Thoracic aorta (tissue), 2 donors: ENCODE results near the gene PIEZO1. TPM values are rescaled to one million over a fixed set of nuclear protein-coding genes. Genes with fewer than 3 reads are reported as not detected.

Experiments
- ATAC-seq: fragments of 150-250 bp; one replicate; pipeline ENCODE4 v1.8.0; 2017; ENCODE audit warnings: low read depth; ENCODE audit not compliant: insufficient number of reproducible peaks, low FRiP score
- DNase-seq: peaks from one replicate; pipeline ENCODE4 v3.0.0-alpha.2; 2020; ENCODE audit warnings: low spot score
- H3K27ac ChIP-seq, 2 donors: fragments of 200-600 bp; sonication (generic); 1 replicate in 1 of 2; 2 replicates in 1 of 2; pipeline ENCODE4 v1.5.1; 2016; ENCODE audit warnings: mild to moderate bottlenecking in 2 of 2, moderate library complexity in 2 of 2
- H3K27me3 ChIP-seq: fragments of 200-600 bp; sonication (generic); replicated peaks from 2 replicates; pipeline ENCODE4 v1.6.0; 2016; ENCODE audit warnings: mild to moderate bottlenecking; ENCODE audit not compliant: insufficient read depth
- H3K36me3 ChIP-seq: fragments of 200-600 bp; sonication (generic); one replicate; pipeline ENCODE4 v1.5.1; 2016
- H3K4me1 ChIP-seq, 2 donors: fragments of 200-600 bp; sonication (generic); 1 replicate in 1 of 2; 2 replicates in 1 of 2; pipeline versions ENCODE4 v1.5.1 to v1.6.0; 2016; ENCODE audit warnings: low read depth in 2 of 2, mild to moderate bottlenecking in 1 of 2; ENCODE audit not compliant: control insufficient read depth in 1 of 2
- H3K4me3 ChIP-seq: fragments of 200-600 bp; sonication (generic); 2 replicates; pipeline ENCODE4 v1.5.1; 2016; ENCODE audit warnings: mild to moderate bottlenecking
- H3K9me3 ChIP-seq: fragments of 200-600 bp; sonication (generic); 2 replicates; pipeline ENCODE4 v1.5.1; 2016
- total RNA-seq, 2 donors: library from RNA; depleted of rRNA; stranded (reverse); fragments of >200 nt; gene quantifications; one replicate each; pipeline versions ENCODE4 v1.1.0 to v1.2.3, GENCODE V29; 2016
- TF ChIP-seq, protein P1 (sequence below): fragments of 200-600 bp; sonication (generic); IDR thresholded peaks from one replicate; pipeline ENCODE4 v1.5.1; 2019; ENCODE audit warnings: antibody characterized with exemption

The PIEZO1 gene
- total RNA-seq, 2 donors from 2014 or later, result 108 to 179 TPM

DNA sequence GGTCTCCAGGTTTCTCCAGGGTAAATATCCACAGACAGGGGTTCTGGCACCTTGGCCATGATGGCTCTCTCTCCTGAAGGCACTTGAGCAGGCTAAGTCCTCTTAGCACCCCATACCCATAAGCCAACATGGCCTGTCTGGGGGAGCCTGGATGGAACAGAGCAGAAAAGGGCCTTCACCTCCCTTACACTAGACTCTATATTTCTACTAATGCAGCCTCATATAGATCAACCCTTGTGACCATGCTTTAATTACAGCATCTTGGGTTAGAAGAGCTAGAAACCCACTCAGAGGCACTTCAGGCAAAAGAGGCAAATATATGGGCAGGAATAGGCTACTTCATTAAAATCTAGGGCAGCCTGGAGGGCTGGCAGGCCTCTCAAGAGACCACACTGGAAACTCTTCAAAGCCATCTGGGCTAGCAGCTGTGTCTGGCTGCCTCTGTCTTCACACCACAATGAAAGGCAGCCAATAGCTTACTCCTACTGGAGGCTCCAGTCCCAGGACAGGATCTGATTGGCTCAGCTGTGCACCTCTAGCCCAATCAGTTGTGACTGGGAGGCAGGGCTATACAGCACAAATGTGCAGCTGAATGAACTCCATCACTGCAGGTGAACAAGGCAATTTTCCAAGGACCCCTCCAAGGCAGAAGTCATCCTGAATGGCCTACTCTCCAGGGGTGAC lies 13.9 kb upstream of the PIEZO1 start:
- TF ChIP-seq, protein P1, sequence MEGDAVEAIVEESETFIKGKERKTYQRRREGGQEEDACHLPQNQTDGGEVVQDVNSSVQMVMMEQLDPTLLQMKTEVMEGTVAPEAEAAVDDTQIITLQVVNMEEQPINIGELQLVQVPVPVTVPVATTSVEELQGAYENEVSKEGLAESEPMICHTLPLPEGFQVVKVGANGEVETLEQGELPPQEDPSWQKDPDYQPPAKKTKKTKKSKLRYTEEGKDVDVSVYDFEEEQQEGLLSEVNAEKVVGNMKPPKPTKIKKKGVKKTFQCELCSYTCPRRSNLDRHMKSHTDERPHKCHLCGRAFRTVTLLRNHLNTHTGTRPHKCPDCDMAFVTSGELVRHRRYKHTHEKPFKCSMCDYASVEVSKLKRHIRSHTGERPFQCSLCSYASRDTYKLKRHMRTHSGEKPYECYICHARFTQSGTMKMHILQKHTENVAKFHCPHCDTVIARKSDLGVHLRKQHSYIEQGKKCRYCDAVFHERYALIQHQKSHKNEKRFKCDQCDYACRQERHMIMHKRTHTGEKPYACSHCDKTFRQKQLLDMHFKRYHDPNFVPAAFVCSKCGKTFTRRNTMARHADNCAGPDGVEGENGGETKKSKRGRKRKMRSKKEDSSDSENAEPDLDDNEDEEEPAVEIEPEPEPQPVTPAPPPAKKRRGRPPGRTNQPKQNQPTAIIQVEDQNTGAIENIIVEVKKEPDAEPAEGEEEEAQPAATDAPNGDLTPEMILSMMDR, result no peak
- Histone ChIP-seq H3K27me3 (no peaks in the 10 kb centered on the region), H3K27ac (no peak overlapping the region), H3K4me3 (no peak overlapping the region), H3K9me3 (no peaks in the 10 kb centered on the region), H3K36me3 (no peaks in the 10 kb centered on the region), H3K4me1 (peaks cover 0 to 13% of the 10 kb centered on the region in 2 donors)
- DNase-seq, result no peak
- no peak for ATAC-seq

DNA sequence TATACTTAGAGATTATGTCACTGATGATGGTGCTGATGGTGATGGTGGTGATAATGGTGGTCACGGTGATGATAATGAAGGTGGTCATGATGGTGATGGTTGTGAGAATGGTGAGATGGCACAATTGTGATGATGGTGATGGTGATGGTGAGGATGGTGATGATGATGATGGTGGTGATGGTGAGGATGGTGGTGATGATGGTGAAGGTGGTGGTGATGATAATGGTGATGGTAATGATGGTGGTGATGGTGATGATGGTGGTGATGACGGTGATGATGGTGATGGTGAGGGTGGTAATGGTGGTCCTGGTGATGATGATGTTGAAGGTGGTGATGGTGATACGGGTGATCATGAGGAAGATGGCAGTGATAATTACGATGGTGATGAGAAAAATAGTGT lies 13.1 kb upstream of the PIEZO1 start:
- no peak for ATAC-seq
- no peaks in the 10 kb centered on the region for H3K27me3 ChIP-seq
- no peak for DNase-seq
- no peaks in the 10 kb centered on the region for H3K9me3 ChIP-seq
- H3K36me3 ChIP-seq, result no peaks in the 10 kb centered on the region
- no peak overlapping the region for H3K4me3 ChIP-seq
- TF ChIP-seq, protein P1, result no peak
- peaks cover 0 to 11% of the 10 kb centered on the region in 2 donors for H3K4me1 ChIP-seq
- H3K27ac ChIP-seq, result no peak overlapping the region

DNA sequence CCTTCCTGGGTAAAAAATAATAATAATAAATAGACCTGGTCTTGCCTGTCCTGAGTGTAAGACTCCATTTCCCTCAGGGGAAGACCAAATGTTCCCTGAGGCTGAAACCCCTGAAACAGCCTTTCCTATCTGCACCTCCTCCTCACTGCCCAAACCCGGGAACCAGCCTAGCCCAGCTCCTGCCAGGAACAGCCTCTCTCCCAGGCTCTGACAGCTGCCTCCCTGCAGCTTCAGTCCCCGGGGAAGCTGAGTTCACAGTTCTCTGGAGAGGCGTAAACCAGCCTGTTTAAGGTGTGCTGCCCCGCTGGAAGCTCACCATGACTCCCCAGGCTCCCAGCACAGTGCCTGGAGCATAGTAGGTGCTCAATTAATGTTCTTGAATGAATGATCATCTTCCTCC lies 11.3 kb upstream of the PIEZO1 start:
- no peak overlapping the region for H3K4me3 ChIP-seq
- ATAC-seq, result no peak

DNA sequence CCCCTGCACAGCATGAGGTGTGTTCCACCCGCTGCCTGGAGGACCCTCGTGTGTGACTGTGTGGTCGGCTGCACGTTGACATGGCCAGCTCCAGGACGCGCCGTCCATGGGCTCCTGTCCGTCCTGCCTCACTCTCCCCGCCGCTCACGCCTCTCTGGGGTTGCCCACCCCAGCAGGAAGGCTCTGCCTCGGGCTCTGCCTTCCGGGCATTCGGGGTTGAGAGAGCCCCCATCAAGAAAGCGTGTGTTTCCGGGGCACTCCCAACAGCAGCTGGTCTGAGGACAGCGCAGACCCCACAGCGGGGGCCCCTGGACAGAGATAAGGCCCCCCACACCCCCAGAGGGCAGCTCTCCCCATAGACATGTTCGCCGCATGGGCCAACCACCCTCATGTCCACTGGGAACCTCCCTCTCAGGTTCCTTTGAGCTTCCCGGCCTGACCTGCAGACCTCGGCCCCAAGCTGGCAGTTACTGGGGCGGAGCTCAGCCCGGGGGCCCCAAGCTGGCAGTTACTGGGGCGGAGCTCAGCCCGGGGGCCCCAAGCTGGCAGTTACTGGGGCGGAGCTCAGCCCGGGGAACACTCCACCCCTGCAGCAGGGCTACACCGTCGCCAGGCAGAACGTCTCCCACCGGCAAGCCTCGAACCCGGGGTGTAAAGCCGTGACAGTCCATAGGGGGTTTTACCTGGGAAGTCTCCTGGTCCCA lies 8.4 kb upstream of the PIEZO1 start:
- no peaks in the 10 kb centered on the region for H3K4me1 ChIP-seq
- no peaks in the 10 kb centered on the region for H3K9me3 ChIP-seq
- DNase-seq (no peak), ATAC-seq (no peak)
- no peak overlapping the region for H3K27ac ChIP-seq
- no peak overlapping the region for H3K4me3 ChIP-seq
- H3K36me3 ChIP-seq, result no peaks in the 10 kb centered on the region
- TF ChIP-seq, protein P1, result no peak
- H3K27me3 ChIP-seq, result no peaks in the 10 kb centered on the region

More for the DNA sequence above, 11.3 kb upstream of the PIEZO1 start:
- Histone ChIP-seq H3K9me3 (no peaks in the 10 kb centered on the region), H3K27me3 (no peaks in the 10 kb centered on the region), H3K36me3 (no peaks in the 10 kb centered on the region), H3K27ac (no peak overlapping the region), H3K4me1 (no peaks in the 10 kb centered on the region)
- no peak for DNase-seq
- TF ChIP-seq, protein P1, result no peak

DNA sequence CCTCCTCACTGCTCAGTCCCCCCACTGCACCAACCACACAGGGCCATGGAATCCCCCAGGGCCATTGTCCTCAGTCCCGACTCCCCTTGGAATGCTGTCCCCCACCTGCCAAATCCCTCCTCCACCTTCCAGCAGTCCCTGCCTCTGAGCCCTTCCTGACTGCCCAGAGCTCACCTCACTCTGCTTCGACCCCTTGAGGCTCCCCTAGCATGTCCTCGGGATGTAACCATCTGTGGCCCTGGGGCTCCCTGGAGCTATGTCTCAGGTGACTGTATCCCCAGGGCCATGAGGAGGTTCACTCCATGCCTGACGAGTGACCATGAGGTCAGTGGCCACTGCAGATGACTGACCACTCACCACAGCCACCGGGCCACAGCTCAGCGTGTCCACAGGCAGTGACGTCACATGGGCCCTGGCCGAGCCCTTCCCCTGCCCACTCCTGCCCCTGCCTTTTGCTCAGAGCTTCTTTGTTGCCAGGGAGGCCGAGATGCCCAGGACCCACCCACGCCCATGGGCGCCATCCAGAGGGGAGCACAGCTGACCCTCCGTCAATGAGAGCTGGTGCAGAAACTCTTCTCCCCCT lies 7.7 kb upstream of the PIEZO1 start:
- Histone ChIP-seq H3K27ac (no peak overlapping the region), H3K4me1 (no peaks in the 10 kb centered on the region), H3K36me3 (no peaks in the 10 kb centered on the region), H3K27me3 (no peaks in the 10 kb centered on the region), H3K4me3 (no peak overlapping the region), H3K9me3 (no peaks in the 10 kb centered on the region)
- ATAC-seq (no peak), DNase-seq (no peak)
- TF ChIP-seq, protein P1, result no peak
